Endothelial cell of umbilical vein (primary cell): ENCODE measurements around the gene COX4I1. TPM values are rescaled to one million over a fixed set of nuclear protein-coding genes. Genes with fewer than 3 reads are reported as not detected.

Source experiments
- BruUV-seq: library from RNA; stranded (reverse); fragments of 400-500 nt; replicated peaks from 2 replicates; lab custom pipeline; 2021; lab: Mats Ljungman, UMichigan
- CTCF ChIA-PET: fragments of 300-600, 350-600 bp; sonication (Branson Sonifier 250); formaldehyde crosslinking; loops from one replicate; lab custom pipeline; 2021; ENCODE audit warnings: antibody characterized with exemption, inconsistent platforms; lab: Charles Lee
- POLR2A ChIA-PET: fragments of 300-600, 350-600 bp; sonication (Branson Sonifier 250); formaldehyde crosslinking; loops from one replicate; lab custom pipeline; 2021; ENCODE audit warnings: antibody characterized with exemption, inconsistent platforms; lab: Charles Lee
- DNase-seq: peaks from one replicate; pipeline ENCODE4 v3.0.0-alpha.2; 2011; ENCODE audit warnings: low read depth, low spot score
- FAIRE-seq: peaks from 2 replicates; lab custom pipeline; 2011; peaks lifted over from hg19 to GRCh38; lab: Jason Lieb, UNC
- H2AFZ ChIP-seq: 2 replicates; pipeline ENCODE4 v1.6.0; 2012; ENCODE audit warnings: low read depth, low read length, control low read depth, inconsistent platforms
- H3K27ac ChIP-seq: 2 replicates; pipeline ENCODE4 v1.5.1; 2011; ENCODE audit warnings: low read depth, mild to moderate bottlenecking, control low read depth, low read length, moderate library complexity; ENCODE audit not compliant: insufficient read depth
- H3K27me3 ChIP-seq, 2 experiments: 2 replicates each; pipeline versions ENCODE4 v1.6.0 to v1.6.1; 2011; ENCODE audit warnings: low read length in 2 of 2, mixed read lengths in 1 of 2; ENCODE audit not compliant: control insufficient read depth in 2 of 2, insufficient read depth in 2 of 2
- H3K36me3 ChIP-seq, 2 experiments: 2 replicates in 1 of 2; 3 replicates in 1 of 2; pipeline ENCODE4 v1.5.1; 2011; ENCODE audit warnings: low read length in 2 of 2, mild to moderate bottlenecking in 1 of 2, moderate library complexity in 1 of 2; ENCODE audit not compliant: control insufficient read depth in 2 of 2, insufficient read depth in 2 of 2; ENCODE audit errors: extremely low read depth in 1 of 2
- H3K4me1 ChIP-seq: 3 replicates; pipeline ENCODE4 v1.5.1; 2011; ENCODE audit warnings: mild to moderate bottlenecking, low read length; ENCODE audit not compliant: control insufficient read depth, insufficient read depth; ENCODE audit errors: extremely low read depth
- H3K4me2 ChIP-seq: 2 replicates; pipeline ENCODE4 v1.6.1; 2011; ENCODE audit warnings: low read length, control low read depth, mixed read lengths; ENCODE audit not compliant: insufficient read depth
- H3K4me3 ChIP-seq, 3 experiments: fragments of 200-600 bp in 1 of 3; sonication (generic), shearing (Covaris generic) in 1 of 3; replicated peaks in 1 of 3; 2 replicates each; pipeline ENCODE4 v1.5.1; 2011 to 2016; ENCODE audit warnings: control low read depth in 3 of 3, low read length in 3 of 3, mild to moderate bottlenecking in 2 of 3, inconsistent platforms in 1 of 3, low read depth in 1 of 3, moderate library complexity in 1 of 3; ENCODE audit not compliant: insufficient read depth in 1 of 3
- H3K79me2 ChIP-seq: 2 replicates; pipeline ENCODE4 v1.6.0; 2012; ENCODE audit warnings: low read length, inconsistent platforms; ENCODE audit not compliant: control insufficient read depth, insufficient read depth
- H3K9ac ChIP-seq: replicated peaks from 2 replicates; pipeline ENCODE3; 2011; ENCODE audit warnings: low read length, control low read depth; ENCODE audit not compliant: insufficient read depth; ENCODE audit errors: extremely low read depth
- H3K9me1 ChIP-seq: replicated peaks from 3 replicates; pipeline ENCODE4 v1.6.0; 2011; ENCODE audit warnings: mild to moderate bottlenecking, low read length; ENCODE audit not compliant: control insufficient read depth, insufficient read depth; ENCODE audit errors: extremely low read depth
- H3K9me3 ChIP-seq: replicated peaks from 2 replicates; pipeline ENCODE4 v1.5.1; 2012; ENCODE audit warnings: low read length, inconsistent platforms; ENCODE audit not compliant: control insufficient read depth, insufficient read depth
- H4K20me1 ChIP-seq: replicated peaks from 2 replicates; pipeline ENCODE3; 2011; ENCODE audit warnings: mild to moderate bottlenecking, low read length; ENCODE audit not compliant: control insufficient read depth, insufficient read depth; ENCODE audit errors: extremely low read depth
- CTCF ChIP-seq, 2 donors: IDR thresholded peaks; 1 replicate in 1 of 2; 2 replicates in 1 of 2; pipeline ENCODE4 v1.5.1; 2011; ENCODE audit warnings: low read length in 2 of 2, mild to moderate bottlenecking in 2 of 2, moderate library complexity in 2 of 2, control low read depth in 1 of 2, inconsistent platforms in 1 of 2, low read depth in 1 of 2; ENCODE audit not compliant: insufficient read depth in 1 of 2; ENCODE audit errors: extremely low read depth in 1 of 2
- EZH2 ChIP-seq: IDR thresholded peaks from 2 replicates; pipeline ENCODE4 v1.6.1; 2012; ENCODE audit warnings: borderline replicate concordance, low read depth, mild to moderate bottlenecking, moderate library complexity, low read length, inconsistent platforms; ENCODE audit not compliant: severe bottlenecking
- FOS ChIP-seq: IDR thresholded peaks from 2 replicates; pipeline ENCODE4 v1.6.1; 2011; ENCODE audit warnings: mild to moderate bottlenecking, low read length, moderate library complexity, borderline replicate concordance; ENCODE audit not compliant: insufficient read depth
- GATA2 ChIP-seq: IDR thresholded peaks from 2 replicates; pipeline ENCODE4 v1.7.0; 2011; ENCODE audit warnings: low read depth, mild to moderate bottlenecking, moderate library complexity, mixed read lengths, low read length; ENCODE audit not compliant: insufficient read length, insufficient read depth
- JUN ChIP-seq: IDR thresholded peaks from 2 replicates; pipeline ENCODE4 v1.6.1; 2011; ENCODE audit warnings: borderline replicate concordance, low read depth; ENCODE audit not compliant: insufficient read length, insufficient read depth
- MAX ChIP-seq: IDR thresholded peaks from 2 replicates; pipeline ENCODE4 v1.6.1; 2011; ENCODE audit not compliant: insufficient read depth, insufficient read length
- MYC ChIP-seq: IDR thresholded peaks from one replicate; pipeline ENCODE4 v1.6.1; 2011; ENCODE audit warnings: mild to moderate bottlenecking, low read depth, low read length
- POLR2A ChIP-seq: IDR thresholded peaks from 2 replicates; pipeline ENCODE4 v1.6.1; 2012; ENCODE audit warnings: low read depth, mild to moderate bottlenecking, control low read depth, low read length
- POLR2AphosphoS5 ChIP-seq: IDR thresholded peaks from 2 replicates; pipeline ENCODE4 v1.6.1; 2012; ENCODE audit warnings: low read depth, mild to moderate bottlenecking, control low read depth, low read length, moderate library complexity; ENCODE audit not compliant: insufficient read depth
- dilution Hi-C: fragments of 300-500 bp; cut with MboI; formaldehyde crosslinking; loops from one replicate; pipeline ENCODE4 v1.15.0; 2019; ENCODE audit warnings: low sequenced_read_pairs; ENCODE audit not compliant: extremely low pct_ligation_motif_present
- intact Hi-C: fragments of 100-400 bp; cut with micrococcal nuclease; formaldehyde crosslinking; loops from one replicate; pipeline ENCODE4 v1.10.0; 2022
- polyA plus RNA-seq, 4 experiments: library from polyadenylated mRNA; depleted of rRNA in 3 of 4; stranded (reverse) in 3 of 4; unstranded in 1 of 4; fragments of >200 nt; gene quantifications; 2 replicates each; pipeline versions ENCODE4 v1.2.1 to v1.2.3, GENCODE V29; 2011 to 2012; ENCODE audit warnings: missing spikeins in 1 of 4
- total RNA-seq: library from RNA; stranded (reverse); gene quantifications from 2 replicates; pipeline ENCODE4 v1.2.3, GENCODE V29; 2021

Gene COX4I1
- total and polyA plus RNA-seq, 2 donors (not counting 3 experiments of a cell fraction or from before 2014, with no cell fraction given): 560 to 953 TPM

- POLR2A ChIA-PET: no interaction called here
- no peak for FAIRE-seq
- Histone ChIP-seq H3K9ac (no peak overlapping the region), H3K4me1 (no peaks in the 10 kb centered on the region), H3K9me1 (no peaks in the 10 kb centered on the region), H4K20me1 (no peaks in the 10 kb centered on the region), H3K79me2 (no peaks in the 10 kb centered on the region), H3K4me3 (no peak overlapping the region), H3K27me3 (no peaks in the 10 kb centered on the region), H3K36me3 (no peaks in the 10 kb centered on the region), H2AFZ (no peak overlapping the region), H3K27ac (no peak overlapping the region), H3K9me3 (no peaks in the 10 kb centered on the region), H3K4me2 (no peak overlapping the region)
- TF ChIP-seq MAX (no peak), CTCF (IDR thresholded peaks at IDR 0.05; ENCODE audit: extremely low read depth in 1 of 2, insufficient read depth in 1 of 2, low read depth in 1 of 2, low read length in 2 of 2) (no peak), POLR2A (no peak), POLR2AphosphoS5 (no peak), GATA2 (no peak), JUN (no peak), MYC (no peak), FOS (no peak), EZH2 (no peak)
- dilution Hi-C loops (no loop called here), intact Hi-C loops (no loop called here)
- no TSS peak for BruUV-seq
- CTCF ChIA-PET: interaction anchor here (1.4 to 2.9 kb wide), 3 partner anchors 14 to 151 kb away, joined by 3 to 13 read pairs (median 3); no protein-coding TSS in a partner anchor
- DNase-seq: no peak
Observed at GRCh38 chr16:85835956-85836705, 36.6 kb downstream of the COX4I1 start.
